ENCODE data around the gene ST13.

The ST13 gene

GRCh38 chr22:40819599-40820140 lies 36.8 kb downstream of the ST13 start:
- peak; percentile 51 for DNase-seq (ENCODE audit: low read depth)
- H3K4me3 ChIP-seq (ENCODE audit: low read depth, low read length), result peak overlapping the region; percentile 96
- TF ChIP-seq, protein P1, sequence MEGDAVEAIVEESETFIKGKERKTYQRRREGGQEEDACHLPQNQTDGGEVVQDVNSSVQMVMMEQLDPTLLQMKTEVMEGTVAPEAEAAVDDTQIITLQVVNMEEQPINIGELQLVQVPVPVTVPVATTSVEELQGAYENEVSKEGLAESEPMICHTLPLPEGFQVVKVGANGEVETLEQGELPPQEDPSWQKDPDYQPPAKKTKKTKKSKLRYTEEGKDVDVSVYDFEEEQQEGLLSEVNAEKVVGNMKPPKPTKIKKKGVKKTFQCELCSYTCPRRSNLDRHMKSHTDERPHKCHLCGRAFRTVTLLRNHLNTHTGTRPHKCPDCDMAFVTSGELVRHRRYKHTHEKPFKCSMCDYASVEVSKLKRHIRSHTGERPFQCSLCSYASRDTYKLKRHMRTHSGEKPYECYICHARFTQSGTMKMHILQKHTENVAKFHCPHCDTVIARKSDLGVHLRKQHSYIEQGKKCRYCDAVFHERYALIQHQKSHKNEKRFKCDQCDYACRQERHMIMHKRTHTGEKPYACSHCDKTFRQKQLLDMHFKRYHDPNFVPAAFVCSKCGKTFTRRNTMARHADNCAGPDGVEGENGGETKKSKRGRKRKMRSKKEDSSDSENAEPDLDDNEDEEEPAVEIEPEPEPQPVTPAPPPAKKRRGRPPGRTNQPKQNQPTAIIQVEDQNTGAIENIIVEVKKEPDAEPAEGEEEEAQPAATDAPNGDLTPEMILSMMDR (conservative IDR thresholded peaks at IDR 0.05; ENCODE audit: low read depth, low read length), result peak; percentile 10

- DNase-seq (ENCODE audit: low read depth), result peak; percentile 83
- H3K4me3 ChIP-seq (ENCODE audit: low read depth, low read length), result peak within 1 kb of the TSS; percentile 96
- TF ChIP-seq, protein P1 (conservative IDR thresholded peaks at IDR 0.05; ENCODE audit: low read depth, low read length), result peak; percentile 67
These were observed 37.5 kb downstream of the ST13 start, which contains the start of gene SLC25A17 for GRCh38 chr22:40818747-40819598. TSS of gene SLC25A17 (minus strand) at chr22:40819346. CDS start at chr22:40819248, 98 bp downstream.

GRCh38 chr22:40818192-40818746 lies 38.2 kb downstream of the ST13 start:
- H3K4me3 ChIP-seq (ENCODE audit: low read depth, low read length), result peak overlapping the region; percentile 96
- DNase-seq (ENCODE audit: low read depth), result no peak
- TF ChIP-seq, protein P1 (conservative IDR thresholded peaks at IDR 0.05; ENCODE audit: low read depth, low read length), result no peak

DNA sequence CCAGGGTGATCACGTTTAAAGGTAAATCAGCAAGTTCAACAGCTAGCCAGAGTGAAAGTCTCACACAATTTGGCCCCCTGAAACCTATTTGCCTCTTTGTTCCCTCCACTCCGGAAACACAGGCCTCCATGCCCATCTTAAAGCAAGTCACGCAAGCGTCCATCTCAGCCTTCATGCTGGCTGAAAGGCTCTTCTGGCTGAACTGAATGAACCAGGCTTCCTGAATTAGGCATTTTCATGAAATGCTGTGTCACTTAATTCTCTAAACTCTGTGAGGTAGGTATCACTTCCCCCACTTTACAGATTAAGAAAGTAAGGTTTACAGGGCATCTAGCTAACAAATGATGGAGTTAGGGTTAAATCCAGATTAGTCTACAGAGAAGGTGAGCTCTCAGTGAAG lies 38.7 kb downstream of the ST13 start:
- no peak for DNase-seq (ENCODE audit: low read depth)
- TF ChIP-seq, protein P1 (conservative IDR thresholded peaks at IDR 0.05; ENCODE audit: low read depth, low read length), result no peak
- H3K4me3 ChIP-seq (ENCODE audit: low read depth, low read length), result no peak overlapping the region

- H3K4me3 ChIP-seq (ENCODE audit: low read depth, low read length), result no peak overlapping the region
- no peak for DNase-seq (ENCODE audit: low read depth)
- TF ChIP-seq, protein P1 (conservative IDR thresholded peaks at IDR 0.05; ENCODE audit: low read depth, low read length), result no peak
These were observed 42.5 kb downstream of the ST13 start for GRCh38 chr22:40813912-40814315.

DNA sequence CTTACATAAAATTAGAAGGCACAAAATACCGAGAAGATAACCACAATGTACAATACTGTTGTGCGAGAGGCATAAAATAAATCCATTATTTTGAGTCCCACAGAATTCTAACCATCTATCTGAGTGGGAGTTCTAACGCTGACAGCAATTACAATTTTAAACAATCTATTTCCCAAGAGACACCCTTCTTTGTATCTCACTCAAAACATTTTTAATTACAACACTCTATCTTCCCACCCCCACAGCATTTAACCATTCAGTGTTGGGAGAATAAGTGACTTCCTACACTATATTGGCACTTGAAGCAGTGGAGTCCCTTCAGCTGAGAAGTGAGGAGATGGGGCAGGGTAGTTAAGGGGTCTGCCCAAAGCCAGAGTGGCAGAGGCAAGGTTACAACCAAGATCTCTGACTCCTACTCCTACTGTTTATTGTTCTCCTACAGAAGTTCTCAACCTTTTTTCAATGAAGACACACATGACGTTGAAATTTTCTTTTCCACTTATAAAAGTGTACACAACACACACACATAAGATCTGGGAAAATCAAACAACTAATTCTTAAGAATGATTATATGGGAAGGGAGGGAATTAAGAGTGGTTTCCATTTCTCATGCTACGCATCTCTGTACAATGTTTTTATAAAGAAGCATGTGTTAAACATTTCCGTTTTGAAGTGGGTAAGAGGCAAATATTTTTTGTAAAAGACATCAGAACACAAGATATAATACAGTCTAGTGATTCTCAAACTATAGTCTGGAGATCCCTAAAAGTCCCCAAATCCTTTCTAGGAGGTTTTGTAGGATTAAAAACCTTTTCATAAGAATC lies 48.2 kb downstream of the ST13 start:
- DNase-seq (ENCODE audit: low read depth), result peak; percentile 52
- TF ChIP-seq, protein P1 (conservative IDR thresholded peaks at IDR 0.05; ENCODE audit: low read depth, low read length), result no peak
- no peak overlapping the region for H3K4me3 ChIP-seq (ENCODE audit: low read depth, low read length)

Measured in choroid plexus epithelial cell (primary cell).